RWPE1 (cell line): ENCODE measurements around the gene RAB36.

Experiments
- CTCF ChIA-PET: fragments of 350-600 bp; sonication (Branson Sonifier 250); formaldehyde crosslinking; extraction: SDS; loops from one replicate; lab custom pipeline; 2021; lab: Yijun Ruan, JAX
- POLR2A ChIA-PET: fragments of 400-600 bp; formaldehyde crosslinking; extraction: SDS; loops from one replicate; lab custom pipeline; 2020; ENCODE audit warnings: antibody characterized with exemption; ENCODE audit not compliant: low non-redundant PET; lab: Yijun Ruan, JAX
- DNase-seq: peaks from one replicate; pipeline ENCODE4 v3.0.0; 2012; ENCODE audit warnings: low spot score
- H3K27ac ChIP-seq: fragments of 450-650 bp; 2 replicates; pipeline ENCODE4 v1.5.1; 2017
- TF ChIP-seq, protein P1 (sequence below): fragments of 450-650 bp; conservative IDR thresholded peaks from 2 replicates; pipeline ENCODE4 v1.5.1; 2017; ENCODE audit warnings: low read depth, mild to moderate bottlenecking

The RAB36 gene

GRCh38 chr22:23108249-23109078 is 36.8 kb upstream of the RAB36 start:
- ChIA-PET CTCF (no interaction called here), POLR2A (no interaction called here)
- no peak for DNase-seq
- no peak overlapping the region for H3K27ac ChIP-seq
- TF ChIP-seq, protein P1, sequence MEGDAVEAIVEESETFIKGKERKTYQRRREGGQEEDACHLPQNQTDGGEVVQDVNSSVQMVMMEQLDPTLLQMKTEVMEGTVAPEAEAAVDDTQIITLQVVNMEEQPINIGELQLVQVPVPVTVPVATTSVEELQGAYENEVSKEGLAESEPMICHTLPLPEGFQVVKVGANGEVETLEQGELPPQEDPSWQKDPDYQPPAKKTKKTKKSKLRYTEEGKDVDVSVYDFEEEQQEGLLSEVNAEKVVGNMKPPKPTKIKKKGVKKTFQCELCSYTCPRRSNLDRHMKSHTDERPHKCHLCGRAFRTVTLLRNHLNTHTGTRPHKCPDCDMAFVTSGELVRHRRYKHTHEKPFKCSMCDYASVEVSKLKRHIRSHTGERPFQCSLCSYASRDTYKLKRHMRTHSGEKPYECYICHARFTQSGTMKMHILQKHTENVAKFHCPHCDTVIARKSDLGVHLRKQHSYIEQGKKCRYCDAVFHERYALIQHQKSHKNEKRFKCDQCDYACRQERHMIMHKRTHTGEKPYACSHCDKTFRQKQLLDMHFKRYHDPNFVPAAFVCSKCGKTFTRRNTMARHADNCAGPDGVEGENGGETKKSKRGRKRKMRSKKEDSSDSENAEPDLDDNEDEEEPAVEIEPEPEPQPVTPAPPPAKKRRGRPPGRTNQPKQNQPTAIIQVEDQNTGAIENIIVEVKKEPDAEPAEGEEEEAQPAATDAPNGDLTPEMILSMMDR = no peak

DNA sequence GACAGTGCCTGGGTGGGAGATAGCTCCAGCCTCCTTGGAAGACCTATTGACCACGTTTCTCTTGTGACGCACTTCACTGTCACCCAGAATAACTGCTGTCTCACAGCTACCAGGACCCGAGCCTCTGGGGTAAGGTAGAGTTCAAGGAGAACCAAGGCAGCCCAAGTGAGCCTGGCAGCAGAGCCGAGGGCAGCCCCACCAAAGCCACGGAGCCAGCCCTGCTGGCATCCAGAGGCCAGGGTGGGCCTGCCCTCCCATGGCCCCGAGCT is 36.3 kb upstream of the RAB36 start:
- no peak for DNase-seq
- no peak overlapping the region for H3K27ac ChIP-seq
- ChIA-PET CTCF (no interaction called here), POLR2A (no interaction called here)
- TF ChIP-seq, protein P1 = no peak

DNA sequence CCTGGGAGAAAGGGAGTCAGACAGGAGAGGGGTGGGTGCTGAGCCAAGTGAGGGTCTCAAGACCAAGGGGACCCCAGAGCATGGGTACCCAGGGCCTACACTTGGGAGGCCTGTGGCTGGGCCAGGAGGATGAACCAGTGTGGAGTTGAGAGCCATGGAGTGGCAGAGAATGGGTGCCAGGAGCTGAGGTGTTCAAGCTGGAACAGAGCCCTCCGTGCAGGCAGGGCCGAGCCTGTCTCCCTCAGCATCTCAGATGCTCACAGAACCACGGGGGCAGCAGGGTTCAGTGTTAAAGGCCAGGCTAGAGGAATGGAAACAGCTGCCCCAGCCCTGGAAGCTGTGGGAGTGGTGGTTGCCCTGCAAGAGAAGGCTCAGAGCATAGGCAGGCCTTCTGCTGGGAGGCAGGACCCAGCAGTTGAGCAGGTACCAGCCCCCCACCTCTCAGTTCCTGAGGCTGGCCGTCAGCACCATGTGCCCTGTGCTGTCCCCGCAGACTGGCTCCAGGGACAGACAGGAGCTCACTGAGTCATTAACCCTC is 35.8 kb upstream of the RAB36 start:
- POLR2A ChIA-PET = no interaction called here
- CTCF ChIA-PET = interaction anchor here (0.6 kb wide), 1 partner anchor 12 kb away, joined by 5 read pairs; no protein-coding TSS in a partner anchor
- no peak for DNase-seq

GRCh38 chr22:23110190-23110921 is 34.9 kb upstream of the RAB36 start:
- DNase-seq = no peak
- POLR2A ChIA-PET = no interaction called here
- TF ChIP-seq, protein P1 = no peak
- H3K27ac ChIP-seq = no peak overlapping the region
- CTCF ChIA-PET = no interaction called here

More for the DNA sequence above, 35.8 kb upstream of the RAB36 start:
- no peak overlapping the region for H3K27ac ChIP-seq
- TF ChIP-seq, protein P1 = no peak

GRCh38 chr22:23110922-23111527 is 34.3 kb upstream of the RAB36 start:
- ChIA-PET POLR2A (no interaction called here), CTCF (no interaction called here)
- DNase-seq = no peak
- no peak overlapping the region for H3K27ac ChIP-seq
- TF ChIP-seq, protein P1 = no peak

DNA sequence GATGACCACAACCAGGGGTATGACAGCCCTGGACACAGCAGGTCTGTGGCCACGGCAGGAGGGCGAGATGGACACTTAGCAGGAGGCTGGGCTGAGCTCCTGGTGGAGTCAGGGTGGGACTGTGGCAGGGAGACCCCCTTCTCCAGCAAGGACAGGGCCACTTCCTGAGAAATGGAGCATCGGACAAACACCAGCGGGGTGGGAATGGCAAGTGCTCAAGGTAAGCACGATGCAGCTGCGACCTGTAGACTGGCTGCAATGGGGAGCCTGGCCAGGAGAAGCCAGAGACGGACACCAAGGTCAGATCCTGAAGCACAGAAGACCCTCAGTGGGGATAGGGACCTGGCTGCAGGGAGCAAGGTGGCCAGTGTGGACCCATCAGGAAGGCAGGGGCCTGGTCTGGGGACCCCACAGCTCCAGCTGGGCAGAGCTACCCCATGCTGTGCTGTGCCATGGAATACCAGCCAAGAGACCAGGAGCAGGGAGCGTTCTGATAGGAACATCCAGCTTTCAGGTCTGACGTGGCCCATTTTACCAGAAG is 32.7 kb upstream of the RAB36 start:
- no peak for DNase-seq
- H3K27ac ChIP-seq = no peak overlapping the region
- TF ChIP-seq, protein P1 = no peak
- POLR2A ChIA-PET = no interaction called here
- CTCF ChIA-PET = no interaction called here
